PC-3 (cell line): ENCODE measurements around the gene TMEM129.

Experiments used
- CTCF ChIP-seq: fragments of 300-600 bp; sonication (generic); conservative IDR thresholded peaks from 2 replicates; pipeline ENCODE4 v1.5.1; 2017; ENCODE audit warnings: antibody characterized with exemption, low read depth, mild to moderate bottlenecking, low read length
- EZH2 ChIP-seq: fragments of 300-600 bp; sonication (generic); IDR thresholded peaks from one replicate; pipeline ENCODE4 v1.6.1; 2017; ENCODE audit warnings: antibody characterized with exemption, mild to moderate bottlenecking, low read length; ENCODE audit not compliant: unreplicated experiment
- EZH2phosphoT487 ChIP-seq: fragments of 300-600 bp; sonication (generic); IDR thresholded peaks from 2 replicates; pipeline ENCODE4 v1.6.1; 2018; ENCODE audit warnings: mild to moderate bottlenecking, antibody characterized with exemption, low read length, borderline replicate concordance

- TF ChIP-seq CTCF = no peak
- no peak for TF ChIP-seq EZH2phosphoT487
- TF ChIP-seq EZH2 = no peak
Measured at GRCh38 chr4:1743551-1743950, 22.4 kb upstream of the TMEM129 start.
